IMR-90 (cell line): ENCODE measurements around the gene RIN1.

ENCODE experiments used
- CEBPB ChIP-seq: IDR thresholded peaks from 2 replicates; pipeline ENCODE4 v1.6.1; 2012; ENCODE audit warnings: low read depth, low read length, improper control_type of control experiment
- CHD1 ChIP-seq: IDR thresholded peaks from 2 replicates; pipeline ENCODE4 v1.6.1; 2012; ENCODE audit warnings: low read depth, low read length, improper control_type of control experiment
- CTCF ChIP-seq: conservative IDR thresholded peaks from 2 replicates; pipeline ENCODE4 v1.5.1; 2012; ENCODE audit warnings: mild to moderate bottlenecking, low read depth, low read length, improper control_type of control experiment
- MAZ ChIP-seq: IDR thresholded peaks from 2 replicates; pipeline ENCODE4 v1.6.1; 2012; ENCODE audit warnings: low read depth, mild to moderate bottlenecking, low read length, improper control_type of control experiment, moderate library complexity, borderline replicate concordance
- POLR2A ChIP-seq: IDR thresholded peaks from 2 replicates; pipeline ENCODE4 v1.6.1; 2012; ENCODE audit warnings: mild to moderate bottlenecking, low read depth, low read length
- RAD21 ChIP-seq: IDR thresholded peaks from 2 replicates; pipeline ENCODE4 v1.6.1; 2012; ENCODE audit warnings: low read length, improper control_type of control experiment
- USF2 ChIP-seq: fragments of 150-350 bp; IDR thresholded peaks from 2 replicates; pipeline ENCODE4 v1.6.1; 2017; ENCODE audit warnings: mild to moderate bottlenecking, antibody characterized with exemption, low read length, low read depth

- no peak for TF ChIP-seq USF2
- no peak for TF ChIP-seq CTCF
- no peak for TF ChIP-seq POLR2A
- no peak for TF ChIP-seq MAZ
- TF ChIP-seq CEBPB: no peak
- TF ChIP-seq RAD21: no peak
- no peak for TF ChIP-seq CHD1
Observed at GRCh38 chr11:66345316-66345649, 9.0 kb upstream of the RIN1 start.
